ENCODE data around the gene SVEP1. TPM values are rescaled to one million over a fixed set of nuclear protein-coding genes. Genes with fewer than 3 reads are reported as not detected.

SVEP1 gene
- total RNA-seq, 1 donor from 2014 or later, result not detected

- Mint-ChIP-seq H3K27me3 (peaks cover 1% of the 10 kb centered on the region), H3K4me3 (no peak overlapping the region), H3K9me3 (no peaks in the 10 kb centered on the region), H3K36me3 (ENCODE audit: low read depth) (no peaks in the 10 kb centered on the region), H3K27ac (no peak overlapping the region), H3K4me1 (no peaks in the 10 kb centered on the region)
- intact Hi-C loops (cut with micrococcal nuclease), result no loop called here
- no peak for DNase-seq
Observed at GRCh38 chr9:110468950-110469349, 110.6 kb downstream of the SVEP1 start.

- H3K36me3 Mint-ChIP-seq (ENCODE audit: low read depth), result no peaks in the 10 kb centered on the region
- H3K27me3 Mint-ChIP-seq, result peaks cover 1% of the 10 kb centered on the region
- no peaks in the 10 kb centered on the region for H3K4me1 Mint-ChIP-seq
- H3K27ac Mint-ChIP-seq, result no peak overlapping the region
- H3K4me3 Mint-ChIP-seq, result no peak overlapping the region
- DNase-seq, result no peak
- H3K9me3 Mint-ChIP-seq, result no peaks in the 10 kb centered on the region
- intact Hi-C loops (cut with micrococcal nuclease), result no loop called here
Observed at GRCh38 chr9:110465190-110465589, 114.4 kb downstream of the SVEP1 start.

- no peak overlapping the region for H3K4me3 Mint-ChIP-seq
- no peaks in the 10 kb centered on the region for H3K36me3 Mint-ChIP-seq (ENCODE audit: low read depth)
- no peaks in the 10 kb centered on the region for H3K9me3 Mint-ChIP-seq
- intact Hi-C loops (cut with micrococcal nuclease), result no loop called here
- peaks cover 1% of the 10 kb centered on the region for H3K27me3 Mint-ChIP-seq
- H3K27ac Mint-ChIP-seq, result no peak overlapping the region
- H3K4me1 Mint-ChIP-seq, result no peaks in the 10 kb centered on the region
- no peak for DNase-seq
Observed at GRCh38 chr9:110464321-110464720, 115.2 kb downstream of the SVEP1 start.

GRCh38 chr9:110463499-110463898 lies 116.0 kb downstream of the SVEP1 start:
- H3K9me3 Mint-ChIP-seq, result no peaks in the 10 kb centered on the region
- intact Hi-C loops (cut with micrococcal nuclease), result no loop called here
- H3K27ac Mint-ChIP-seq, result no peak overlapping the region
- H3K4me3 Mint-ChIP-seq, result no peak overlapping the region
- H3K4me1 Mint-ChIP-seq, result no peaks in the 10 kb centered on the region
- DNase-seq, result no peak
- peaks cover 1% of the 10 kb centered on the region for H3K27me3 Mint-ChIP-seq
- H3K36me3 Mint-ChIP-seq (ENCODE audit: low read depth), result no peaks in the 10 kb centered on the region

GRCh38 chr9:110457245-110457644 lies 122.3 kb downstream of the SVEP1 start:
- H3K36me3 Mint-ChIP-seq (ENCODE audit: low read depth), result no peaks in the 10 kb centered on the region

GRCh38 chr9:110456681-110457080 lies 122.9 kb downstream of the SVEP1 start:
- H3K4me3 Mint-ChIP-seq, result no peak overlapping the region
- no peak overlapping the region for H3K27ac Mint-ChIP-seq
- intact Hi-C loops (cut with micrococcal nuclease), result no loop called here
- DNase-seq, result no peak
- H3K4me1 Mint-ChIP-seq, result no peaks in the 10 kb centered on the region
- H3K27me3 Mint-ChIP-seq, result no peaks in the 10 kb centered on the region
- H3K9me3 Mint-ChIP-seq, result no peaks in the 10 kb centered on the region
- no peaks in the 10 kb centered on the region for H3K36me3 Mint-ChIP-seq (ENCODE audit: low read depth)

More at GRCh38 chr9:110457245-110457644, 122.3 kb downstream of the SVEP1 start:
- H3K27ac Mint-ChIP-seq, result no peak overlapping the region
- intact Hi-C loops (cut with micrococcal nuclease), result no loop called here
- no peaks in the 10 kb centered on the region for H3K27me3 Mint-ChIP-seq
- DNase-seq, result no peak
- no peaks in the 10 kb centered on the region for H3K4me1 Mint-ChIP-seq
- no peaks in the 10 kb centered on the region for H3K9me3 Mint-ChIP-seq
- H3K4me3 Mint-ChIP-seq, result no peak overlapping the region

- Mint-ChIP-seq H3K36me3 (ENCODE audit: low read depth) (no peaks in the 10 kb centered on the region), H3K27me3 (no peaks in the 10 kb centered on the region), H3K27ac (no peak overlapping the region), H3K4me3 (no peak overlapping the region), H3K9me3 (no peaks in the 10 kb centered on the region), H3K4me1 (no peaks in the 10 kb centered on the region)
- intact Hi-C loops (cut with micrococcal nuclease), result no loop called here
- DNase-seq, result no peak
Observed at GRCh38 chr9:110455860-110456259, 123.7 kb downstream of the SVEP1 start.

- Mint-ChIP-seq H3K4me3 (no peak overlapping the region), H3K36me3 (ENCODE audit: low read depth) (no peaks in the 10 kb centered on the region), H3K4me1 (no peaks in the 10 kb centered on the region), H3K9me3 (no peaks in the 10 kb centered on the region), H3K27me3 (no peaks in the 10 kb centered on the region), H3K27ac (no peak overlapping the region)
- DNase-seq, result no peak
- intact Hi-C loops (cut with micrococcal nuclease), result loop anchor here (2.0 kb wide), 1 partner anchor 170 kb away; no protein-coding TSS in a partner anchor
Observed at GRCh38 chr9:110452227-110452801, 127.2 kb downstream of the SVEP1 start.

GRCh38 chr9:110451726-110452125 lies 127.8 kb downstream of the SVEP1 start:
- Mint-ChIP-seq H3K4me1 (no peaks in the 10 kb centered on the region), H3K36me3 (ENCODE audit: low read depth) (no peaks in the 10 kb centered on the region), H3K27ac (no peak overlapping the region), H3K27me3 (no peaks in the 10 kb centered on the region), H3K4me3 (no peak overlapping the region), H3K9me3 (no peaks in the 10 kb centered on the region)
- intact Hi-C loops (cut with micrococcal nuclease), result loop anchor here (2.0 kb wide), 1 partner anchor 171 kb away; no protein-coding TSS in a partner anchor
- no peak for DNase-seq

- Mint-ChIP-seq H3K9me3 (peaks cover 5% of the 10 kb centered on the region), H3K27me3 (no peaks in the 10 kb centered on the region), H3K27ac (no peak overlapping the region), H3K36me3 (ENCODE audit: low read depth) (no peaks in the 10 kb centered on the region), H3K4me3 (no peak overlapping the region), H3K4me1 (peaks cover 2% of the 10 kb centered on the region)
- intact Hi-C loops (cut with micrococcal nuclease), result no loop called here
- no peak for DNase-seq
Observed at GRCh38 chr9:110447476-110447875, 132.1 kb downstream of the SVEP1 start.

- peaks cover 5% of the 10 kb centered on the region for H3K9me3 Mint-ChIP-seq
- peaks cover 2% of the 10 kb centered on the region for H3K4me1 Mint-ChIP-seq
- H3K4me3 Mint-ChIP-seq, result no peak overlapping the region
- intact Hi-C loops (cut with micrococcal nuclease), result no loop called here
- H3K27me3 Mint-ChIP-seq, result no peaks in the 10 kb centered on the region
- no peak for DNase-seq
- H3K27ac Mint-ChIP-seq, result no peak overlapping the region
- H3K36me3 Mint-ChIP-seq (ENCODE audit: low read depth), result no peaks in the 10 kb centered on the region
Observed at GRCh38 chr9:110446171-110446570, 133.4 kb downstream of the SVEP1 start.

GRCh38 chr9:110444911-110445310 lies 134.6 kb downstream of the SVEP1 start:
- DNase-seq, result no peak
- Mint-ChIP-seq H3K4me1 (peaks cover 2% of the 10 kb centered on the region), H3K4me3 (no peak overlapping the region), H3K27ac (no peak overlapping the region), H3K36me3 (ENCODE audit: low read depth) (no peaks in the 10 kb centered on the region), H3K27me3 (no peaks in the 10 kb centered on the region), H3K9me3 (peaks cover 5% of the 10 kb centered on the region)
- intact Hi-C loops (cut with micrococcal nuclease), result no loop called here

GRCh38 chr9:110443866-110444220 lies 135.7 kb downstream of the SVEP1 start:
- Mint-ChIP-seq H3K9me3 (peaks cover 5% of the 10 kb centered on the region), H3K27me3 (no peaks in the 10 kb centered on the region), H3K4me1 (peaks cover 2% of the 10 kb centered on the region), H3K4me3 (no peak overlapping the region), H3K27ac (no peak overlapping the region), H3K36me3 (ENCODE audit: low read depth) (no peaks in the 10 kb centered on the region)
- no peak for DNase-seq
- intact Hi-C loops (cut with micrococcal nuclease), result no loop called here

- no peak overlapping the region for H3K4me3 Mint-ChIP-seq
- H3K36me3 Mint-ChIP-seq (ENCODE audit: low read depth), result no peaks in the 10 kb centered on the region
- DNase-seq, result no peak
- intact Hi-C loops (cut with micrococcal nuclease), result no loop called here
- no peaks in the 10 kb centered on the region for H3K27me3 Mint-ChIP-seq
- peaks cover 5% of the 10 kb centered on the region for H3K9me3 Mint-ChIP-seq
- no peak overlapping the region for H3K27ac Mint-ChIP-seq
- peaks cover 2% of the 10 kb centered on the region for H3K4me1 Mint-ChIP-seq
Observed at GRCh38 chr9:110443146-110443865, 136.2 kb downstream of the SVEP1 start.

- H3K9me3 Mint-ChIP-seq, result peaks cover 5% of the 10 kb centered on the region
- DNase-seq, result no peak
- H3K27me3 Mint-ChIP-seq, result peaks cover 1% of the 10 kb centered on the region
- no peak overlapping the region for H3K27ac Mint-ChIP-seq
- H3K4me3 Mint-ChIP-seq, result no peak overlapping the region
- intact Hi-C loops (cut with micrococcal nuclease), result no loop called here
- no peaks in the 10 kb centered on the region for H3K4me1 Mint-ChIP-seq
- H3K36me3 Mint-ChIP-seq (ENCODE audit: low read depth), result no peaks in the 10 kb centered on the region
Observed at GRCh38 chr9:110440796-110441195, 138.7 kb downstream of the SVEP1 start.

Data from activated CD4-positive, alpha-beta T cell treated with anti-CD3 and anti-CD28 coated beads, Interleukin-2, amount 10 ng/mL, durations not matched to agents 24 days and 14 days (primary cell).